Motor neuron (in vitro differentiated cells): ENCODE data around the gene JMJD1C. TPM values are rescaled to one million over a fixed set of nuclear protein-coding genes. Genes with fewer than 3 reads are reported as not detected.

Source experiments
- ATAC-seq, 8 experiments: fragments of 200-7000 bp; cut with Tn5 transposase; replicated peaks in 6 of 8; 2 replicates each; pipeline ENCODE4 v1.8.0; 2021; ENCODE audit warnings: mild to moderate bottlenecking in 8 of 8, moderate library complexity in 8 of 8
- H3K27ac ChIP-seq, 2 donors: fragments of 250-450 bp; sonication (Bioruptor Pico); 2 replicates each; pipeline ENCODE4 v1.9.0; 2021; ENCODE audit warnings: antibody characterized with exemption in 2 of 2, mild to moderate bottlenecking in 2 of 2, moderate library complexity in 1 of 2
- H3K4me1 ChIP-seq, 2 donors: fragments of 250-450 bp; sonication (Bioruptor Pico); replicated peaks in 1 of 2; 2 replicates each; pipeline ENCODE4 v1.6.1; 2021; ENCODE audit warnings: antibody characterized with exemption in 2 of 2, mild to moderate bottlenecking in 2 of 2, moderate library complexity in 1 of 2
- H3K4me3 ChIP-seq, 5 donors: fragments of 250-450 bp; sonication (Bioruptor Pico); 2 replicates each; pipeline ENCODE4 v1.9.0; 2021; ENCODE audit warnings: antibody characterized with exemption in 5 of 5, mild to moderate bottlenecking in 5 of 5, moderate library complexity in 4 of 5
- WGBS, 10 experiments: fragments of 450-650 bp; shearing (Covaris generic); methylation state at CpG; one replicate each; pipeline ENCODE4 v1.0.0; 2022; 5-methylcytosine and 5-hydroxymethylcytosine counted together
- in situ Hi-C, 9 experiments: fragments of 400-800 bp; cut with MboI; loops; one replicate each; pipeline ENCODE4 v1.15.0; 2021; ENCODE audit warnings: low sequenced_read_pairs in 9 of 9, low pct_unique_long_range_greater_than_20kb in 2 of 9; ENCODE audit not compliant: unreplicated experiment in 9 of 9
- total RNA-seq, 8 experiments: library from RNA; unstranded; fragments of 300-600 nt; gene quantifications; 2 replicates each; pipeline versions ENCODE4 v1.2.3 to v1.2.4, GENCODE V29; 2022

Gene JMJD1C
- total RNA-seq, 8 experiments from 2014 or later: 48.3 to 137 (median 57.1) TPM

GRCh38 chr10:63477927-63478326, 12.2 kb upstream of the JMJD1C start:
- in situ Hi-C loops: loop anchor here in 1 of 9 experiments (25.0 kb wide), 1 partner anchor 234 kb away; no protein-coding TSS in a partner anchor
- Histone ChIP-seq H3K4me1 (no peaks in the 10 kb centered on the region), H3K4me3 (no peak overlapping the region), H3K27ac (no peak overlapping the region)
- 14 to 100% (median 82%) methylated on average over 1 of the region's 1 CpG; no CpG with 5 or more reads in 2 of the 10 experiments for WGBS, 10 experiments
- ATAC-seq: no peak

GRCh38 chr10:63474488-63474887, 8.7 kb upstream of the JMJD1C start:
- in situ Hi-C loops: loop anchor here in 1 of 9 experiments (25.0 kb wide), 1 partner anchor 262 kb away; no protein-coding TSS in a partner anchor
- no peak for ATAC-seq
- Histone ChIP-seq H3K4me1 (no peaks in the 10 kb centered on the region), H3K27ac (no peak overlapping the region), H3K4me3 (no peak overlapping the region)
- 80 to 100% (median 94%) methylated on average over 1 to 8 of the region's 8 CpGs; no CpG with 5 or more reads in 3 of the 10 experiments for WGBS, 10 experiments

GRCh38 chr10:63470928-63471327, 5.2 kb upstream of the JMJD1C start:
- in situ Hi-C loops: loop anchor here in 1 of 9 experiments (25.0 kb wide), 1 partner anchor 259 kb away; no protein-coding TSS in a partner anchor
- Histone ChIP-seq H3K4me1 (no peaks in the 10 kb centered on the region), H3K27ac (no peak overlapping the region), H3K4me3 (no peak overlapping the region)
- no peak for ATAC-seq
- 32 to 100% (median 74%) methylated on average over 1 to 3 of the region's 3 CpGs for WGBS, 10 experiments

- 80 to 100% (median 95%) methylated on average over 1 of the region's 1 CpG; no CpG with 5 or more reads in 4 of the 10 experiments for WGBS, 10 experiments
- Histone ChIP-seq H3K27ac (no peak overlapping the region), H3K4me3 (no peak overlapping the region), H3K4me1 (peaks cover 0 to 3% of the 10 kb centered on the region in 2 donors)
- ATAC-seq: no peak
- in situ Hi-C loops: loop anchor here in 1 of 9 experiments (25.0 kb wide), 1 partner anchor 257 kb away; no protein-coding TSS in a partner anchor
Measured at GRCh38 chr10:63468947-63469346, 3.2 kb upstream of the JMJD1C start.

GRCh38 chr10:63467841-63468240, 2.1 kb upstream of the JMJD1C start:
- no peak overlapping the region for H3K4me3 ChIP-seq
- 0 to 67% (median 43%) methylated on average over 1 of the region's 1 CpG; no CpG with 5 or more reads in 1 of the 10 experiments for WGBS, 10 experiments
- in situ Hi-C loops: loop anchor here in 1 of 9 experiments (25.0 kb wide), 1 partner anchor 256 kb away; no protein-coding TSS in a partner anchor
- no peak for ATAC-seq
- H3K27ac ChIP-seq: no peak overlapping the region
- peaks cover 0 to 5% of the 10 kb centered on the region in 2 donors for H3K4me1 ChIP-seq

GRCh38 chr10:63466144-63466935, 563 bp upstream of the JMJD1C start:
- in situ Hi-C loops: loop anchor here in 1 of 9 experiments (25.0 kb wide), 1 partner anchor 254 kb away; no protein-coding TSS in a partner anchor
- H3K27ac ChIP-seq: peak overlapping the region; percentile 79 to 85
- ATAC-seq: peak; percentile 16 to 58 (median 45)

GRCh38 chr10:63464402-63465292, 1.1 kb downstream of the JMJD1C start:
- WGBS, 10 experiments: 0 to 70% (median 16%) methylated on average over 1 to 10 of the region's 35 CpGs
- Histone ChIP-seq H3K4me3 (peak overlapping the region; percentile 71 to 88 (median 76)), H3K4me1 (peaks cover 0 to 5% of the 10 kb centered on the region in 2 donors), H3K27ac (peak overlapping the region; percentile 79 to 85)
- in situ Hi-C loops: loop anchor here in 1 of 9 experiments (25.0 kb wide), 1 partner anchor 252 kb away; no protein-coding TSS in a partner anchor
- ATAC-seq: peak; percentile 24 to 65 (median 60)

More at GRCh38 chr10:63466144-63466935, 563 bp upstream of the JMJD1C start:
- WGBS, 10 experiments: 0 to 30% (median 6%) methylated on average over 2 to 15 of the region's 27 CpGs; no CpG with 5 or more reads in 1 of the 10 experiments
- Histone ChIP-seq H3K4me3 (peak overlapping the region; percentile 71 to 88 (median 76)), H3K4me1 (peaks cover 0 to 5% of the 10 kb centered on the region in 2 donors)

GRCh38 chr10:63462442-63462841, 3.3 kb downstream of the JMJD1C start:
- in situ Hi-C loops: loop anchor here in 1 of 9 experiments (25.0 kb wide), 1 partner anchor 250 kb away; no protein-coding TSS in a partner anchor
- WGBS, 10 experiments: 57 to 100% (median 84%) methylated on average over 1 of the region's 1 CpG; no CpG with 5 or more reads in 2 of the 10 experiments
- peaks cover 2 to 5% of the 10 kb centered on the region in 2 donors for H3K4me1 ChIP-seq
- no peak overlapping the region for H3K27ac ChIP-seq
- no peak overlapping the region for H3K4me3 ChIP-seq
- ATAC-seq: no peak

GRCh38 chr10:63458177-63458576, 7.6 kb downstream of the JMJD1C start:
- Histone ChIP-seq H3K4me1 (peaks cover 0 to 10% of the 10 kb centered on the region in 2 donors), H3K27ac (no peak overlapping the region), H3K4me3 (no peak overlapping the region)
- in situ Hi-C loops: loop anchor here in 1 of 9 experiments (25.0 kb wide), 1 partner anchor 246 kb away; no protein-coding TSS in a partner anchor
- WGBS, 10 experiments: 100% methylated on average over 1 to 2 of the region's 2 CpGs; no CpG with 5 or more reads in 4 of the 10 experiments
- no peak for ATAC-seq

GRCh38 chr10:63457594-63457993, 8.2 kb downstream of the JMJD1C start:
- Histone ChIP-seq H3K4me1 (peaks cover 0 to 10% of the 10 kb centered on the region in 2 donors), H3K4me3 (no peak overlapping the region), H3K27ac (no peak overlapping the region)
- no peak for ATAC-seq
- in situ Hi-C loops: loop anchor here in 1 of 9 experiments (25.0 kb wide), 1 partner anchor 245 kb away; no protein-coding TSS in a partner anchor
- 42 to 86% (median 72%) methylated on average over 2 of the region's 2 CpGs for WGBS, 10 experiments

GRCh38 chr10:63456437-63457210, 9.2 kb downstream of the JMJD1C start:
- peak in 3 of 8 experiments; percentile 20 to 57 (median 49) for ATAC-seq
- Histone ChIP-seq H3K4me3 (no peak overlapping the region), H3K27ac (no peak overlapping the region), H3K4me1 (peaks cover 0 to 10% of the 10 kb centered on the region in 2 donors)
- in situ Hi-C loops: loop anchor here in 1 of 9 experiments (25.0 kb wide), 1 partner anchor 244 kb away; no protein-coding TSS in a partner anchor
- 17 to 83% (median 63%) methylated on average over 1 to 2 of the region's 2 CpGs for WGBS, 10 experiments
